ENCODE data around the gene ATP11C.

DNA sequence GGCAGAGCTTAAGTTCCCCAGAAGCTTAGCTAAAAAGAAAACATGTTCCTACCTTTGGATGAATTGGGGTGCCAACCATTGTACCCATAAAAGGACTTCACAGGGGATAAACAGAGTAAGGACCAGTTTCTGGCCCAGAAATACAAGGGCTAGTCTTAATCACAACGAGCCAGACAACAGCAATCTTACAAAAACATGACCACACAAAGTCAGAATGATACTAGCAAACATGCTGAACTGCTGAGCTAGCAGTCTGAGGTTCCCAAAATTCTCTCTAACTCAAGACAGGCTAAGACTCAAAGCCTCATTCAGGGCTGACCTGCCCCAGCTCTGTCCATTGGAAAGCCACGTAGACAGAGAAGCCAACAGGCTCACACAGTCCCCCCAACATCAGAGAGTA is 40.3 kb downstream of the ATP11C start:
- TF ChIP-seq, protein P1, sequence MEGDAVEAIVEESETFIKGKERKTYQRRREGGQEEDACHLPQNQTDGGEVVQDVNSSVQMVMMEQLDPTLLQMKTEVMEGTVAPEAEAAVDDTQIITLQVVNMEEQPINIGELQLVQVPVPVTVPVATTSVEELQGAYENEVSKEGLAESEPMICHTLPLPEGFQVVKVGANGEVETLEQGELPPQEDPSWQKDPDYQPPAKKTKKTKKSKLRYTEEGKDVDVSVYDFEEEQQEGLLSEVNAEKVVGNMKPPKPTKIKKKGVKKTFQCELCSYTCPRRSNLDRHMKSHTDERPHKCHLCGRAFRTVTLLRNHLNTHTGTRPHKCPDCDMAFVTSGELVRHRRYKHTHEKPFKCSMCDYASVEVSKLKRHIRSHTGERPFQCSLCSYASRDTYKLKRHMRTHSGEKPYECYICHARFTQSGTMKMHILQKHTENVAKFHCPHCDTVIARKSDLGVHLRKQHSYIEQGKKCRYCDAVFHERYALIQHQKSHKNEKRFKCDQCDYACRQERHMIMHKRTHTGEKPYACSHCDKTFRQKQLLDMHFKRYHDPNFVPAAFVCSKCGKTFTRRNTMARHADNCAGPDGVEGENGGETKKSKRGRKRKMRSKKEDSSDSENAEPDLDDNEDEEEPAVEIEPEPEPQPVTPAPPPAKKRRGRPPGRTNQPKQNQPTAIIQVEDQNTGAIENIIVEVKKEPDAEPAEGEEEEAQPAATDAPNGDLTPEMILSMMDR (IDR thresholded peaks at IDR 0.05) = no peak
- no peak for TF ChIP-seq POLR2A (IDR thresholded peaks at IDR 0.05)
- TF ChIP-seq EP300 (IDR thresholded peaks at IDR 0.05; ENCODE audit: low read depth) = no peak
- TF ChIP-seq POLR2AphosphoS5 (IDR thresholded peaks at IDR 0.05) = no peak

All from transverse colon (tissue), 4 donors.